ENCODE results near the gene ARSK.

ARSK gene

DNA sequence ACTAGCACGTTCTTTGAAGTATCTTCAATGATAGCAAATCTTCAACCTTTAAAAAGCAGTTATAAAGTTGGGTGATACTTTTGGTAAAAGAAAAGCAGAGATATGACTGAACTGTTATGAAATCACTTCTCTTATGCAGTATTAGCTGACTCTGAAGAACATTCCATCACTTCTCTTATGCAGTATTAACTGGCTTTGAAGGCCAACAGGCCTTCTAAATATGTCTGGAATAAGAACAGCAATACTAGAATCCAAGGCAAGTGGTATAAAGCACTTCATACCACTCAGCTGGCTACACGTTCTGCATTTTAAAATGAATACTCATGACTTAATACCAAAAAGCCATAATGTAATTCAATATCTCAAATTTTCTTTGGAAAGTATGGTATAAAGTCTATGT, 17.4 kb upstream of the ARSK start:
- Mint-ChIP-seq H3K4me1 (peaks cover 6% of the 10 kb centered on the region), H3K27me3 (no peaks in the 10 kb centered on the region), H3K4me3 (no peak overlapping the region), H3K27ac (no peak overlapping the region), H3K9me3 (no peaks in the 10 kb centered on the region), H3K36me3 (peaks cover 61% of the 10 kb centered on the region)
- ATAC-seq, result no peak

DNA sequence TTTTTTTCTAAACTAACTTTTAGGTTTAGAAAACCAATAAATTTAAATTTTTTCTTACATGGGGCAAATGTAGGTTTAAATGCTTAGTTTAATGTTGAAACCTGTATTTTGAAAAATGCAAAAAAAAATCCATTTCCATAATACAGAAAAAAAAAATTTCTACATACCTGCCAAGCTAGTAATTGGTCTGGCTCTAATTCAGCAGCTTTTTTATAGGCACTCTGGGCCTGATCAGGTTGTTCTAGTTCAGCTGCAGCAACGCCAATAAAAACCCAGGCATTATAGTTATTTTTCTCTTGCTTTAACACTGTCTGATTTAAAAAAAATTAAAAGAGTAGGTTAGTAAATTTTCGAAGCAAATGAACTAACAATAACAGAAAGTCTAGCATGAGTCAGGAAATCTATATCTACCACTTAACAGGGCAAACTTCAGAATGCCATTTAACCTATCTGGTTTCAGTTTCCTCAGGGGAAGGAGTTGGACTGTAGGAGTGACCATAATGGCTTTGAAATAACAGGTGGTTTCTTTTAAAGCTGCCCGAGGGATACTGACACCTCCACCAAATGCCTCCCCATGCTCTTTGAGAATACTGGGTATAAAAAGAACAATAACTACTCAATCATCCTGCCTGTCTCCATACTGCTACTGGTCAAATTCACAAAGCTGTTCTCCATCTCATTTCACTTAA, 11.7 kb upstream of the ARSK start:
- H3K4me3 Mint-ChIP-seq, result no peak overlapping the region
- H3K27ac Mint-ChIP-seq, result no peak overlapping the region
- ATAC-seq, result no peak
- H3K4me1 Mint-ChIP-seq, result peaks cover 6% of the 10 kb centered on the region
- H3K9me3 Mint-ChIP-seq, result no peaks in the 10 kb centered on the region
- no peaks in the 10 kb centered on the region for H3K27me3 Mint-ChIP-seq
- peaks cover 42% of the 10 kb centered on the region for H3K36me3 Mint-ChIP-seq

DNA sequence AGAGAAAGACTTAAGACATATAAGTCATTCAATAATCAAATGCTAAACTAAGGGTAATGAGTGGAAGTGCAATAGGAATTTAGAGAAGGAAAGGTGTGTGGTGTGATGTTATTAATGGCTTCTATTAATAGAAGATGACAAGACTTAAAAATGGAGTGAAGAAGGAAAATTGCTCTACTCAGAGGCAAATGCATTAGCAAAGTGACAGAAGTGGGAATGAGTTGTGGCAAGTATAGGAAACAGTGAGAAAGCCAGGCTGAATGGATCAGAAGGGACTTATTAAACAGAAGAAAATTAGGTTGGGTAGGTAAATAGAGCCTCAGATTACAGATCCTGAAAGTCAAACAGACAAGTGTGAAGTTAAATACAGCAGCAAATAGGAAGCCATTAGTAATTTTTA, 5.9 kb upstream of the ARSK start:
- no peaks in the 10 kb centered on the region for H3K27me3 Mint-ChIP-seq
- H3K4me3 Mint-ChIP-seq, result no peak overlapping the region
- peaks cover 41% of the 10 kb centered on the region for H3K36me3 Mint-ChIP-seq
- ATAC-seq, result no peak
- H3K4me1 Mint-ChIP-seq, result peaks cover 38% of the 10 kb centered on the region
- H3K27ac Mint-ChIP-seq, result no peak overlapping the region
- no peaks in the 10 kb centered on the region for H3K9me3 Mint-ChIP-seq

DNA sequence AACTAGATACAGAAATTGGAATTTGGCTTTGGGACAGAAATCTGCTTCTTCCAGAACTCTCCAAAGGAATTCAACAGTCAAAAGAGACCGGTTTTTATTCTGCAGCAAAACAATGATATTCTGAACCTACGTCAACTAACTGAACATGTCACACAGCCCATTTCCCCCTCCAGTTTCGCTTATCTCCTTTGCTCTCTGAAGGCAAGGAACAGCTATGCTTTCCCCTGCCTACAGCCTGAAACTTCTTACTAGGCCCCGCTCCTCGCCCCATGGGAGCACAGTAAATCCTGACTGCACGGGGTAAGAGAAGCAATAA, 612 bp upstream of the ARSK start:
- peaks cover 41% of the 10 kb centered on the region for H3K4me1 Mint-ChIP-seq
- peaks cover 23% of the 10 kb centered on the region for H3K36me3 Mint-ChIP-seq
- H3K27me3 Mint-ChIP-seq, result no peaks in the 10 kb centered on the region
- H3K27ac Mint-ChIP-seq, result peak overlapping the region; percentile 88
- peak; percentile 55 for ATAC-seq
- peak overlapping the region; percentile 98 for H3K4me3 Mint-ChIP-seq
- H3K9me3 Mint-ChIP-seq, result no peaks in the 10 kb centered on the region

DNA sequence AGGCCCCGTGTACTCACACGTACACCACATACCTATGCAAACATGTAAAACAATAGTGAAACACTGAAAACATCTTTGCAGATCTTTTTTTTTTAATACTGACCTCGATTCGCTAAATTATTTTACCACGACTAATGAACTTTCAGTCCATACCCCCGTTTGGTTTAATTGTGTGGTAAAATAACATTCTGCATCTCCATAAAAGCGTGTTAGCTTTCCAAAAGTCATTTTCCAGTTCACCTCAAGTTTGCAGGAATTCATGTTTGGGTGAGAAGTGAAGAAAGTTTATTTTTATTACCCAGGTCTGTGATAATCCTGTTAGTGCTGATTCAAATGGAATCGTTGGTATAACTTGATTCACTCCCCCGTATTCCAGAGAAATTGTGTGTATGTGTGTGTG, 652 bp downstream of the ARSK start:
- no peak for ATAC-seq
- Mint-ChIP-seq H3K9me3 (no peaks in the 10 kb centered on the region), H3K27ac (peak overlapping the region; percentile 88), H3K4me1 (peaks cover 34% of the 10 kb centered on the region), H3K27me3 (no peaks in the 10 kb centered on the region), H3K36me3 (peaks cover 16% of the 10 kb centered on the region), H3K4me3 (peak overlapping the region; percentile 98)

DNA sequence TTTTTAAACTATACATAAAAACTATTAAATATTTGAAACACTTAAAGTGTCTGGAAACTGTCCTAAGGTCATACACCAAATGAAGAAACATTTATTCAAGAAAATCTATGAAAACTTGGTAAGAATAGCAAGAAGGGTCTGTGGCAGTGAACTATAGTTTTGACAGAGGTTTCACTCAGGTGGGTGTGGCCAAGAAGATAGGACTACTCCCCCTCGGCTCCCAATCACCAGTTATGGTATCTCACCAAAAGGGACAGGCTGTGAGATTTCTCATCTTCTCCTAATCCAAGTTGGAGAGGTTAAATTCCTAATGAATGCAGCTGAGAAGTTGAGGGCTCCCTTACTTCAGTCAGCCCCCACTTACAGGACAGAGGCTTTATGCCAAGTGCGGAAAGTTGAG, 2.9 kb downstream of the ARSK start:
- Mint-ChIP-seq H3K27me3 (no peaks in the 10 kb centered on the region), H3K9me3 (no peaks in the 10 kb centered on the region), H3K4me3 (no peak overlapping the region), H3K27ac (no peak overlapping the region), H3K36me3 (peaks cover 2% of the 10 kb centered on the region), H3K4me1 (peaks cover 15% of the 10 kb centered on the region)
- no peak for ATAC-seq

DNA sequence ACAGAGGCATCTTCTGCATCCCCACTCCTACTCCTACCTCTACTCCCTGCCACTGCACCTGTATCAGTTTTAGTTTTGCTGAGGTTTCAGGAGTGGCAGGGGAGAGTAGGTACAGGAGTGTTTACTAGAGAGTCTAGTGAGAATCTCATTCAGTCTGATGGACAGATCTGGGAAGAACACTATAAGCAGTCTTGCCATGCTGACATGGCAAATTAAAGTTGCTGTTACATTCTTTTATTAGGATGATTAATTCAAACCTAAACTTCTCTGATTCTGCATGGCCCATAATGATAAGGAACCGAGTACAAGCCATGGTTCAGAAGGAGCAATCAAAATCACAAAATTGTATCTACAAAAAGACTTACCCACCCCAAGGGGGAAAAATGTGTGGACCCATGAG, 7.4 kb downstream of the ARSK start:
- H3K4me3 Mint-ChIP-seq, result no peak overlapping the region
- H3K4me1 Mint-ChIP-seq, result no peaks in the 10 kb centered on the region
- H3K9me3 Mint-ChIP-seq, result no peaks in the 10 kb centered on the region
- H3K27ac Mint-ChIP-seq, result no peak overlapping the region
- no peak for ATAC-seq
- H3K36me3 Mint-ChIP-seq, result peaks cover 15% of the 10 kb centered on the region
- no peaks in the 10 kb centered on the region for H3K27me3 Mint-ChIP-seq

DNA sequence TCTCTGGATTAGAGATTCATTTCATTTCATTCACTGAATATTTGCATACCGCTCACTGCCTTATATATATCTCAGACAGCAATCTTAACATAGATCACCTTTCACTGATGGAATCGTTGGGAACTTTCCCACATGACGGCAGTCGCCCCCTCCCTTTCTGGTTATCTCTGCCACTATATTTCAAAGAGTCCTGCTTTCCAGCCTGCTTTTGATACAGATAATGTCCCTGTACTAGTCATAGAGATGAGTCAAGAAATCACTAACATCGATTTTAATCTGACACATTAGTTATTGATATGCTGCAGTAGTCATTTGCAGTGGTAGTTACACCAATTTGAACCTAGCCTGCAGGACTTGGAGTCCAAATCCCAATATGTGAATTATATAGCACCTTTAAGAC, 8.5 kb downstream of the ARSK start:
- Mint-ChIP-seq H3K4me1 (no peaks in the 10 kb centered on the region), H3K27me3 (no peaks in the 10 kb centered on the region), H3K36me3 (peaks cover 18% of the 10 kb centered on the region), H3K9me3 (no peaks in the 10 kb centered on the region), H3K4me3 (no peak overlapping the region), H3K27ac (no peak overlapping the region)
- ATAC-seq, result no peak

DNA sequence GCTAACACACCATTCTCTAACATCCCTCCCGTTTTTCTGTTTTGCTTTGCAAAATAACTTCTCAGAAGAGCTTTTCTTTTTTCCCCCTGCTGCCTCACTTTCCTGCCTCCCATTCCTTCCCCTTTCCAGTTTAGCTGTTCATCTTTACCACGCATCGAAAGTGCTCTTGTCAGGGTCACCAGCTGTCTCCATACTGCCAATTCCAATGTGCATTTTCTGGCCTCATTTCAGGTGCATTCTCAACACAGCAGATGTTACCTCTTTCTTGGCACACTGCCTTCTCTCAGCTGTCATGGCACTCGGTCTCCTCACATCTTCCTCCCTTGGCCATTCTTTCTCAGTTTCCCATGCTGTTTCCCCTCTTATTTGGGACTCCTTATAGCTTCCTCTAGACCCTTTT, 9.5 kb downstream of the ARSK start:
- ATAC-seq, result no peak
- Mint-ChIP-seq H3K36me3 (peaks cover 23% of the 10 kb centered on the region), H3K4me3 (no peak overlapping the region), H3K9me3 (no peaks in the 10 kb centered on the region), H3K4me1 (no peaks in the 10 kb centered on the region), H3K27ac (no peak overlapping the region), H3K27me3 (no peaks in the 10 kb centered on the region)

DNA sequence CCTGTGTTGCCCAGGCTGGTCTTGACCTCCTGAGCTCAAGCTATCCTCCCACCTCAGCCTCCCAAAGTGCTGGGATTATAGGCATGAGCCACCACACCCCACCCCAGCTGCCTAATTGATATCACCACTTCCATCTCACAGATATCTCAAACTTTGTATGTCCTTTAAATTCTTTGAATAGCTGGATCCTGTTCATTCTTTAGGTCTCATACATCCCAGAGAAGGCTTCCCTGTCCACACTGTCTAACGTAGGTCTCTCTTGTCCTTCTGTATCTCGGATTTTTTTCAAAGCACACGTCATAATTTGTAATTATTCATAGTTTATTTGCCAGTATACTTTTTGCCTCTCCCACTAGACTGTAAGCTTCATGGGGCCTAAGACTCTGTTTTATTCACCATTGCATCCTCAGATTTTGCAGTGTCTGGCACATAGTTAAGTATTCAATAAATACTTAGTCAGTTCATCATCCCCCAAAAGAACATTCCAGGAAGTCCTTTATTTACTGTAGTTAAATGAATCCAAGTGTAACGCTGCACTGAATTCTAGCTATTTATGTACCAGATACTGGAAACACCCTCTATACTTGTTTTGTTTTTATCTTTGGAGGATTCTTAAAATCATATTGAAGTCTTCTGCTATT, 10.5 kb downstream of the ARSK start:
- Mint-ChIP-seq H3K9me3 (no peaks in the 10 kb centered on the region), H3K4me1 (no peaks in the 10 kb centered on the region), H3K27me3 (no peaks in the 10 kb centered on the region), H3K4me3 (no peak overlapping the region), H3K36me3 (peaks cover 31% of the 10 kb centered on the region), H3K27ac (no peak overlapping the region)
- no peak for ATAC-seq

DNA sequence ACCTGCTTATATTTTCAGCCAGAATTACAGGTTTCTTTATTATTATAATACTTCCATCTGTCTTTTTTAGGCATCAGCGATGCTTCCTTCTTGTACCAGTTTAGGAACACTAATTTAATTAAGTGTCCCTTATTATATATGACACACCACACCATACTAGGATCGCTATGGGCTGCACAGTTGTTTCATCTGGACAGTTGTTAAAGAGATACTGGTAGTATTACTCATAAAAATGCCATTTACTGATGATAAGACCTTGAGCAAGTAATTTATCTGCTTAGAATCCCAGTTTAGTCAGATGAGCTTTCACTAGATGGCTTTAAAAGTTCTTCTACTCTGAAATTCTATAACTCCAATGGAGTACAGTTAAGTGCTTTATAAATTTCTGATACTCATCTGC, 17.1 kb downstream of the ARSK start:
- Mint-ChIP-seq H3K4me3 (no peak overlapping the region), H3K36me3 (peaks cover 57% of the 10 kb centered on the region), H3K9me3 (peaks cover 3% of the 10 kb centered on the region), H3K27me3 (no peaks in the 10 kb centered on the region), H3K4me1 (no peaks in the 10 kb centered on the region), H3K27ac (no peak overlapping the region)
- ATAC-seq, result no peak

DNA sequence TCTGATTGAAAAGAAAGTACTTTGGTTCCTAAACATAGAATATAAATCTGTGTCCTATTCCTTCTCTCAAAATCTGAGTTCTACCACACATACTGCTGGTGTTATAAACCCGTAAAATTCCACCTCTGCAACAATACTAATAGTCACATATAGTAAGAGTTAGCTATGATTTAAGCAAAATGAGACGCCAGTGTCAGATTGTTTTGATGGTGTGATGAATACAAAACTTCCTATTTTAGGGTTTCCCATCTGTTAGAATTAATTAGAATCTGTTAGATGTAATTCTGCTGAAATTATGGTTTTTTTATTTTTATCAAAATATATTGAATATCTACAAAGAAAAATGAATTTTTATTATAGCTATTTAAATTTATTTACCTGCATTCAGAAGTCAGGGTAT, 26.7 kb downstream of the ARSK start:
- Mint-ChIP-seq H3K4me3 (no peak overlapping the region), H3K36me3 (peaks cover 24% of the 10 kb centered on the region), H3K27ac (no peak overlapping the region), H3K27me3 (no peaks in the 10 kb centered on the region), H3K4me1 (no peaks in the 10 kb centered on the region), H3K9me3 (no peaks in the 10 kb centered on the region)
- ATAC-seq, result no peak

DNA sequence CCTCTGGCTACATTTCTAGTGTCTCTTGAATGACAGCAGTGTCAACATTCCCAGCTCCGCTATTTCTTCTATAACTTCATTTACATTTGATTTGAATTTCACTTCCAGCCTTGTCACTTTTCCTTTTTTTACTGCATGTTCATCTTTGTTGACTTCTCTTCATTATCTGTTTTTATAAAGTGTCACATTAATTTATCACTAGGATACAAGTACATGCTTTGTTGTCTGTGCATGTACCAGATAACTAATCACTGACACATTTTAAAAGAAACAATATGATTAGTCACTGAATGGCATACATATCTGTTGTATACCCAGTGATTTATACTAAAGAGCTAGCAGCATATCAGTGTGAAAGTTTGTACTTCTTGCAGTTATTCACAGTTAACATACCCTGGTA, 29.1 kb downstream of the ARSK start:
- no peaks in the 10 kb centered on the region for H3K9me3 Mint-ChIP-seq
- H3K27ac Mint-ChIP-seq, result no peak overlapping the region
- no peak for ATAC-seq
- H3K4me3 Mint-ChIP-seq, result no peak overlapping the region
- no peaks in the 10 kb centered on the region for H3K27me3 Mint-ChIP-seq
- peaks cover 19% of the 10 kb centered on the region for H3K36me3 Mint-ChIP-seq
- no peaks in the 10 kb centered on the region for H3K4me1 Mint-ChIP-seq

DNA sequence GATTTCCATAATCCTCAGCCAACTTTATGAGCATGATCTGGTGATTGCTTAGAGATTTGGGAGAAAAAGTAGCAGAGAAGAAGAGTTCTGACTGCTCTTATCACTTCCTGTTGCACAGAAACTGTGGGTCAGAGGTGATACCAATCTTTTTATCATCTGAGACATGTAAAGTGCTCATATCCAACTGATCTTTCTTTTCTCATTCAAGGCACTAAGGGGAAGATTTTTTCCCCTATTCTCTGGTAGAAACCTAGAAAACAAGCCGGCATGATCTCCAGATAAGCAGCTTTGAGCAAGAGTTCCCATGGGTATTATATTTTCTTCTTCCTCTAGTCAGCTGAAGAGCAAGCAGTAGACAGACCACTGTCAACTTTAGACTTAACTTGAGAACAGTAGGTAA, 36.0 kb downstream of the ARSK start:
- ATAC-seq, result no peak
- Mint-ChIP-seq H3K9me3 (no peaks in the 10 kb centered on the region), H3K4me3 (no peak overlapping the region), H3K4me1 (peaks cover 5% of the 10 kb centered on the region), H3K36me3 (peaks cover 10% of the 10 kb centered on the region), H3K27ac (peak overlapping the region; percentile 1), H3K27me3 (no peaks in the 10 kb centered on the region)

DNA sequence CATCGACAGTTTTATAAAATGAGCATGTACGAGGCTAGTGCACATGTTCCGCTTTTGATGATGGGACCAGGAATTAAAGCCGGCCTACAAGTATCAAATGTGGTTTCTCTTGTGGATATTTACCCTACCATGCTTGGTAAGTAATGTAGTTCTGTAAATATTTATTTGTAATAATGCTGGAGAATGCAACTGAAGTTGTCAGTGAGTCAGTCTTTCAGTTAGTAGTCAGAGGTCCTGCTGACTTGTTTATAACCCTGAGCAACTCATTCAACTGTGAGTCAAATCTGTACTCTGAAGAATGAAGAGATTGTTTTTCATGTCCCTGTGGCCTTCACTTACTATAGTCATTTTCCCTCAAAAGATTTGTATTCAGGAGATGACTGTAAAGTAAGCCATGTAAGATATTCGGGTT, 36.6 kb downstream of the ARSK start:
- no peaks in the 10 kb centered on the region for H3K27me3 Mint-ChIP-seq
- H3K4me1 Mint-ChIP-seq, result peaks cover 5% of the 10 kb centered on the region
- peak overlapping the region; percentile 1 for H3K27ac Mint-ChIP-seq
- H3K36me3 Mint-ChIP-seq, result peaks cover 10% of the 10 kb centered on the region
- no peak for ATAC-seq
- H3K4me3 Mint-ChIP-seq, result no peak overlapping the region
- H3K9me3 Mint-ChIP-seq, result no peaks in the 10 kb centered on the region

DNA sequence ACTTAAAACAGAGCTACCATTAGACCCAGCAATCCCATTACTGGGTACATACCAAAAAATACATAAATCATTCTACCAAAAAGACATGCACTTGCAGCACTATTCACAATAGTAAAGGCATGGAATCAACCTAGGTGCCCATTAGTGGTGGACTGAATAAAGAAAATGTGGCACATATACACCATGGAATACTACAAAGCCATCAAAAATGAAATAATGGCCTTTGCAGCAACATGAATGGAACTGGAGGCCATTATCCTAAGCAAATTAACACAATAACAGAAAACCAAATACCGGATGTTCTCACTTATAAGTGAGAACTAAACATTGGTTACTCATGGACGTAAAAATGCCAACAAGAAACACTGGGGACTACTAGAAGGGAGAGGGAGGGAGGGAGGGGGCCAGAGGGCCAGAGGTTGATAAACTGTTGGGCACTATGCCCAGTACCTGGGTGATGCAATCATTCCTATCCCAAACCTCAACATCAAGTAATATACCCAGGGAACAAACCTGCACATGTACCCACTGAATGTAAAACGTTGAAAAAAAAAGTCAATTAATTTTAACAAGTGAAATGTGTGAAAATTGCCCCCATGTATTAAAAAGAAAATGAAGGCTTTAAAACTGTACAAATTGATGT, 40.5 kb downstream of the ARSK start:
- H3K4me3 Mint-ChIP-seq, result no peak overlapping the region
- H3K4me1 Mint-ChIP-seq, result peaks cover 5% of the 10 kb centered on the region
- peaks cover 18% of the 10 kb centered on the region for H3K36me3 Mint-ChIP-seq
- H3K9me3 Mint-ChIP-seq, result no peaks in the 10 kb centered on the region
- no peak overlapping the region for H3K27ac Mint-ChIP-seq
- no peak for ATAC-seq
- no peaks in the 10 kb centered on the region for H3K27me3 Mint-ChIP-seq

Data from stimulated activated memory B cell treated with anti-CD40 and anti-IgM and Interleukin-4, amounts not matched to agents 10 μg/mL and 1 μg/mL and 100 μg/mL, for 72 hours (primary cell).